HG02678 (cell line): Measurements from ENCODE around the gene C14orf119.

ENCODE experiments used
- ATAC-seq: cut with Tn5 transposase; IDR thresholded peaks from one replicate; pipeline ENCODE4 v1.9.1; 2021; ENCODE audit warnings: mild to moderate bottlenecking, moderate library complexity; ENCODE audit not compliant: unreplicated experiment

Gene C14orf119

GRCh38 chr14:23124337-23124954, 29.1 kb downstream of the C14orf119 start:
- ATAC-seq, result no peak

- no peak for ATAC-seq
These were observed 29.7 kb downstream of the C14orf119 start for GRCh38 chr14:23125011-23125410.

GRCh38 chr14:23125933-23126524, 30.7 kb downstream of the C14orf119 start:
- ATAC-seq, result no peak

- no peak for ATAC-seq
These were observed 31.4 kb downstream of the C14orf119 start for GRCh38 chr14:23126548-23127278.

GRCh38 chr14:23127861-23128260, 32.6 kb downstream of the C14orf119 start:
- ATAC-seq, result no peak

GRCh38 chr14:23128969-23129758, 33.9 kb downstream of the C14orf119 start:
- no peak for ATAC-seq

GRCh38 chr14:23129759-23130316, 34.5 kb downstream of the C14orf119 start:
- no peak for ATAC-seq

- no peak for ATAC-seq
These were observed 35.6 kb downstream of the C14orf119 start for GRCh38 chr14:23130871-23131270.

- no peak for ATAC-seq
These were observed 36.2 kb downstream of the C14orf119 start for GRCh38 chr14:23131482-23131881.

GRCh38 chr14:23132970-23133369, 37.7 kb downstream of the C14orf119 start:
- no peak for ATAC-seq

- no peak for ATAC-seq
These were observed 41.3 kb downstream of the C14orf119 start for GRCh38 chr14:23136566-23137133.

GRCh38 chr14:23137192-23137812, 42.0 kb downstream of the C14orf119 start:
- ATAC-seq, result no peak

GRCh38 chr14:23137813-23138535, 42.7 kb downstream of the C14orf119 start:
- ATAC-seq, result no peak

- ATAC-seq, result no peak
These were observed 44.6 kb downstream of the C14orf119 start for GRCh38 chr14:23139874-23140273.

- ATAC-seq, result no peak
These were observed 45.1 kb downstream of the C14orf119 start for GRCh38 chr14:23140371-23140770.

- no peak for ATAC-seq
These were observed 46.6 kb downstream of the C14orf119 start for GRCh38 chr14:23141706-23142444.

- no peak for ATAC-seq
These were observed 47.5 kb downstream of the C14orf119 start for GRCh38 chr14:23142826-23143225.

GRCh38 chr14:23143911-23144310, 48.6 kb downstream of the C14orf119 start:
- ATAC-seq, result no peak

- ATAC-seq, result no peak
These were observed 50.6 kb downstream of the C14orf119 start for GRCh38 chr14:23145794-23146350.
